ENCODE results near the gene SATB2. TPM values are rescaled to one million over a fixed set of nuclear protein-coding genes. Genes with fewer than 3 reads are reported as not detected.

The SATB2 gene
- polyA plus RNA-seq, 1 of the 3 experiments (the other 2 are of a cell fraction), result 0.13 TPM

DNA sequence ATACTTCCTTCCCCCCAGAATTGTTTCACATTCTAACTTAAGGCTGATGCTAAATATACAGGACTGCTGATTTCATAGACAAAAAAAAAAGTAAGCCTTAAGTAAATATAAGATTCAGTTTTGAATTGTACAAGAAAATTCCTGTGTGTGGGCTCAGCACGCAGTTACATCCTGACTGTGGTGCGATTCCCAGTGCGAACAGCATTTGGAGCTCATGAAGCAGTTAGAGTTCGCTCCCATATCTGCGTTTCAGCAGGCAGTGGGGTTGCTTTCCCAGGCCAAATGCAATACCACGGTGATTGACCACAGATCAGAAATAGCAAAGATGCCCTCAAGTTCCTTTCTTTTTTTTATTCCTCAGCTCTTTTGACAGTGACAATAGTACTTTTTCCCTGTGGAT lies 75.6 kb downstream of the SATB2 start:
- no peak overlapping the region for H3K27ac ChIP-seq (ENCODE audit: low read depth in 2 of 2, low read length in 1 of 2)
- no peaks in the 10 kb centered on the region for H4K20me1 ChIP-seq (ENCODE audit: insufficient read depth)
- 42% methylated on average over 6 of the region's 6 CpGs for WGBS (ENCODE audit: low lambda C conversion rate)
- no peaks in the 10 kb centered on the region for H3K9me2 ChIP-seq
- CTCF ChIA-PET, result no interaction called here
- H3K4me3 ChIP-seq (ENCODE audit: low read depth in 2 of 2, low read length in 1 of 2), result no peak overlapping the region
- H2AFZ ChIP-seq (ENCODE audit: low read depth), result no peak overlapping the region
- H3K27me3 ChIP-seq (ENCODE audit: insufficient read depth), result peaks cover 15% of the 10 kb centered on the region; the same call in 1 of the 2 replicates
- no peak overlapping the region for H3K4me2 ChIP-seq
- no peaks in the 10 kb centered on the region for H3F3A ChIP-seq (replicated peaks; ENCODE audit: insufficient read depth)
- TF ChIP-seq, protein P1, sequence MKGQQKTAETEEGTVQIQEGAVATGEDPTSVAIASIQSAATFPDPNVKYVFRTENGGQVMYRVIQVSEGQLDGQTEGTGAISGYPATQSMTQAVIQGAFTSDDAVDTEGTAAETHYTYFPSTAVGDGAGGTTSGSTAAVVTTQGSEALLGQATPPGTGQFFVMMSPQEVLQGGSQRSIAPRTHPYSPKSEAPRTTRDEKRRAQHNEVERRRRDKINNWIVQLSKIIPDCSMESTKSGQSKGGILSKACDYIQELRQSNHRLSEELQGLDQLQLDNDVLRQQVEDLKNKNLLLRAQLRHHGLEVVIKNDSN (IDR thresholded peaks at IDR 0.05; ENCODE audit: borderline replicate concordance, low read depth), result no peak
- TF ChIP-seq, protein P2, sequence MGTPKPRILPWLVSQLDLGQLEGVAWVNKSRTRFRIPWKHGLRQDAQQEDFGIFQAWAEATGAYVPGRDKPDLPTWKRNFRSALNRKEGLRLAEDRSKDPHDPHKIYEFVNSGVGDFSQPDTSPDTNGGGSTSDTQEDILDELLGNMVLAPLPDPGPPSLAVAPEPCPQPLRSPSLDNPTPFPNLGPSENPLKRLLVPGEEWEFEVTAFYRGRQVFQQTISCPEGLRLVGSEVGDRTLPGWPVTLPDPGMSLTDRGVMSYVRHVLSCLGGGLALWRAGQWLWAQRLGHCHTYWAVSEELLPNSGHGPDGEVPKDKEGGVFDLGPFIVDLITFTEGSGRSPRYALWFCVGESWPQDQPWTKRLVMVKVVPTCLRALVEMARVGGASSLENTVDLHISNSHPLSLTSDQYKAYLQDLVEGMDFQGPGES (IDR thresholded peaks at IDR 0.05; ENCODE audit: low read depth, low read length), result no peak
- POLR2A ChIA-PET, result no interaction called here
- H3K4me1 ChIP-seq (ENCODE audit: control insufficient read depth in 1 of 2, insufficient read depth in 2 of 2, low read depth in 1 of 2, low read length in 1 of 2), result no peaks in the 10 kb centered on the region
- no peaks in the 10 kb centered on the region for H3K9me3 ChIP-seq
- no peak for DNase-seq
- H3K79me2 ChIP-seq (ENCODE audit: insufficient read depth), result no peaks in the 10 kb centered on the region
- H3K9ac ChIP-seq, result no peak overlapping the region
- no peaks in the 10 kb centered on the region for H3K36me3 ChIP-seq (replicated peaks in 1 of 2; ENCODE audit: control insufficient read depth in 1 of 2, insufficient read depth in 2 of 2, low read length in 1 of 2)

DNA sequence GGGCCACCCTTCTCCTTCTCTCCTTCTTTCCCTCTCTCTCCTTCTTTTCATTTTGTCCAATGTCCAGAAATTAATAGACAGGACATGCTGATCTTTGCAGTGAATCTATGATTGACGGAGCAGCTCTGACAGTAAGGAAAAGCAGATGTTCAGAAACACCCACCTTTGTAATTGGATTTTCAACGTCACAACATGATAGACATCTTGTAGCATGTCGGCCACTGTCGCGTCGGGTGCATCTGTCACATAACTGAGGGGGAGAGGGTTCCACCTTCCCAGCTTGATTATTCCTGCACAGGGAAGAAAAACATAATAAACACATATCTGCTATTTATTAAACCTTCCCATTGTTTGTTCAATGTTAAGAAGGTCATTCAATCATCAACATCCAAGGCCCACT lies 76.2 kb downstream of the SATB2 start:
- H3K4me3 ChIP-seq (ENCODE audit: low read depth in 2 of 2, low read length in 1 of 2), result no peak overlapping the region
- no peaks in the 10 kb centered on the region for H3K79me2 ChIP-seq (ENCODE audit: insufficient read depth)
- CTCF ChIA-PET, result no interaction called here
- H3F3A ChIP-seq (replicated peaks; ENCODE audit: insufficient read depth), result no peaks in the 10 kb centered on the region
- H3K36me3 ChIP-seq (replicated peaks in 1 of 2; ENCODE audit: control insufficient read depth in 1 of 2, insufficient read depth in 2 of 2, low read length in 1 of 2), result no peaks in the 10 kb centered on the region
- no peaks in the 10 kb centered on the region for H3K9me2 ChIP-seq
- H2AFZ ChIP-seq (ENCODE audit: low read depth), result no peak overlapping the region
- no peaks in the 10 kb centered on the region for H3K4me1 ChIP-seq (ENCODE audit: control insufficient read depth in 1 of 2, insufficient read depth in 2 of 2, low read depth in 1 of 2, low read length in 1 of 2)
- H3K27ac ChIP-seq (ENCODE audit: low read depth in 2 of 2, low read length in 1 of 2), result no peak overlapping the region
- no peak overlapping the region for H3K9ac ChIP-seq
- TF ChIP-seq RXRA (IDR thresholded peaks at IDR 0.05; ENCODE audit: borderline replicate concordance, low read depth), result no peak
- no peak for TF ChIP-seq NFIC (IDR thresholded peaks at IDR 0.05; ENCODE audit: borderline replicate concordance)
- TF ChIP-seq, protein P3, sequence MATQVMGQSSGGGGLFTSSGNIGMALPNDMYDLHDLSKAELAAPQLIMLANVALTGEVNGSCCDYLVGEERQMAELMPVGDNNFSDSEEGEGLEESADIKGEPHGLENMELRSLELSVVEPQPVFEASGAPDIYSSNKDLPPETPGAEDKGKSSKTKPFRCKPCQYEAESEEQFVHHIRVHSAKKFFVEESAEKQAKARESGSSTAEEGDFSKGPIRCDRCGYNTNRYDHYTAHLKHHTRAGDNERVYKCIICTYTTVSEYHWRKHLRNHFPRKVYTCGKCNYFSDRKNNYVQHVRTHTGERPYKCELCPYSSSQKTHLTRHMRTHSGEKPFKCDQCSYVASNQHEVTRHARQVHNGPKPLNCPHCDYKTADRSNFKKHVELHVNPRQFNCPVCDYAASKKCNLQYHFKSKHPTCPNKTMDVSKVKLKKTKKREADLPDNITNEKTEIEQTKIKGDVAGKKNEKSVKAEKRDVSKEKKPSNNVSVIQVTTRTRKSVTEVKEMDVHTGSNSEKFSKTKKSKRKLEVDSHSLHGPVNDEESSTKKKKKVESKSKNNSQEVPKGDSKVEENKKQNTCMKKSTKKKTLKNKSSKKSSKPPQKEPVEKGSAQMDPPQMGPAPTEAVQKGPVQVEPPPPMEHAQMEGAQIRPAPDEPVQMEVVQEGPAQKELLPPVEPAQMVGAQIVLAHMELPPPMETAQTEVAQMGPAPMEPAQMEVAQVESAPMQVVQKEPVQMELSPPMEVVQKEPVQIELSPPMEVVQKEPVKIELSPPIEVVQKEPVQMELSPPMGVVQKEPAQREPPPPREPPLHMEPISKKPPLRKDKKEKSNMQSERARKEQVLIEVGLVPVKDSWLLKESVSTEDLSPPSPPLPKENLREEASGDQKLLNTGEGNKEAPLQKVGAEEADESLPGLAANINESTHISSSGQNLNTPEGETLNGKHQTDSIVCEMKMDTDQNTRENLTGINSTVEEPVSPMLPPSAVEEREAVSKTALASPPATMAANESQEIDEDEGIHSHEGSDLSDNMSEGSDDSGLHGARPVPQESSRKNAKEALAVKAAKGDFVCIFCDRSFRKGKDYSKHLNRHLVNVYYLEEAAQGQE (IDR thresholded peaks at IDR 0.05; ENCODE audit: low read depth, low read length), result no peak
- TF ChIP-seq, protein P4, sequence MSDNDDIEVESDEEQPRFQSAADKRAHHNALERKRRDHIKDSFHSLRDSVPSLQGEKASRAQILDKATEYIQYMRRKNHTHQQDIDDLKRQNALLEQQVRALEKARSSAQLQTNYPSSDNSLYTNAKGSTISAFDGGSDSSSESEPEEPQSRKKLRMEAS (IDR thresholded peaks at IDR 0.05; ENCODE audit: low read depth), result no peak
- TF ChIP-seq, protein P1 (IDR thresholded peaks at IDR 0.05; ENCODE audit: borderline replicate concordance, low read depth), result no peak
- TF ChIP-seq FOSL2 (IDR thresholded peaks at IDR 0.05; ENCODE audit: borderline replicate concordance, low read depth), result no peak
- TF ChIP-seq MXI1 (IDR thresholded peaks at IDR 0.05; ENCODE audit: low read depth, low read length), result no peak
- TF ChIP-seq TEAD4 (IDR thresholded peaks at IDR 0.05; ENCODE audit: borderline replicate concordance, insufficient read depth), result no peak
- TF ChIP-seq TCF12 (IDR thresholded peaks at IDR 0.05), result no peak
- TF ChIP-seq TAF1 (IDR thresholded peaks at IDR 0.05; ENCODE audit: borderline replicate concordance, low read depth, low read length), result no peak
- no peaks in the 10 kb centered on the region for H4K20me1 ChIP-seq (ENCODE audit: insufficient read depth)
- no peaks in the 10 kb centered on the region for H3K9me3 ChIP-seq
- POLR2A ChIA-PET, result no interaction called here
- no peak overlapping the region for H3K4me2 ChIP-seq
- 23% methylated on average over 6 of the region's 6 CpGs for WGBS (ENCODE audit: low lambda C conversion rate)
- no peak for DNase-seq
- H3K27me3 ChIP-seq (ENCODE audit: insufficient read depth), result peaks cover 15% of the 10 kb centered on the region; the same call in 1 of the 2 replicates
